Activated gamma-delta T cell treated with Interleukin-2 at 50 U/mL for 16 hours (primary cell): ENCODE data around the gene SPDYE3.
A peak's percentile ranks its signal among the peaks of the same experiment; 100 is the strongest.
"Not testable (repeated sequence)": the region's sequence is repeated elsewhere in the genome, so short reads cannot be mapped to it uniquely, and the experiment has no call there.

Experiments
- DNase-seq: peaks from one replicate; pipeline ENCODE4 v3.0.0-alpha.2; 2020

SPDYE3 gene, protein sequence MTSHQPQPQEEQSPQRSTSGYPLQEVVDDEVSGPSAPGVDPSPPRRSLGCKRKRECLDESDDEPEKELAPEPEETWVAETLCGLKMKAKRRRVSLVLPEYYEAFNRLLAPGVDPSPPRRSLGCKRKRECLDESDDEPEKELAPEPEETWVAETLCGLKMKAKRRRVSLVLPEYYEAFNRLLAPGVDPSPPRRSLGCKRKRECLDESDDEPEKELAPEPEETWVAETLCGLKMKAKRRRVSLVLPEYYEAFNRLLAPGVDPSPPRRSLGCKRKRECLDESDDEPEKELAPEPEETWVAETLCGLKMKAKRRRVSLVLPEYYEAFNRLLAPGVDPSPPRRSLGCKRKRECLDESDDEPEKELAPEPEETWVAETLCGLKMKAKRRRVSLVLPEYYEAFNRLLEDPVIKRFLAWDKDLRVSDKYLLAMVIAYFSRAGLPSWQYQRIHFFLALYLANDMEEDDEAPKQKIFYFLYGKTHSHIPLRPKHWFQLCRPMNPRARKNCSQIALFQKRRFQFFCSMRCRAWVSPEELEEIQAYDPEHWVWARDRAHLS

DNA sequence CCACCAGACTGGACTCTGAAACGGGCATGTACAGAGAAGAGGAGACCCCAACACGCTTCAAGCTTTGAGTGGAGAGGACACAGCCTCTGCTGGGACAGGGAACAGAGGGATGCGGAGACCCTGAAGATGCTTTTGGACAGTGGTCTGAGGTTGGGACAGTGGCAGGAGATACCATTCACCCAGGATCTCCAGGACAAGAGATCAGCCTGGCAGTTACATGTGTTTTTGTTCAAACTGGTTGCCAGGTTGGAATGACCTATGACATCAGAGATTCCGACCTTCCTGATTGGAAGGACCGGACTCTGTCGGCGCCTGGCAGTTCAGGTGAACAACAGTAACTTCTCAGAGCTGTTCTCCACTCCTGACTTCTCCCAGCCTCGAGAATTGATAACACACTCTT, at the start of gene SPDYE3:
SPDYE3 (plus strand) TSS at position 301 of the 400 bp plus-strand sequence. CDS start 184 bp downstream, outside the sequence.
- DNase-seq: not testable (repeated sequence)

DNA sequence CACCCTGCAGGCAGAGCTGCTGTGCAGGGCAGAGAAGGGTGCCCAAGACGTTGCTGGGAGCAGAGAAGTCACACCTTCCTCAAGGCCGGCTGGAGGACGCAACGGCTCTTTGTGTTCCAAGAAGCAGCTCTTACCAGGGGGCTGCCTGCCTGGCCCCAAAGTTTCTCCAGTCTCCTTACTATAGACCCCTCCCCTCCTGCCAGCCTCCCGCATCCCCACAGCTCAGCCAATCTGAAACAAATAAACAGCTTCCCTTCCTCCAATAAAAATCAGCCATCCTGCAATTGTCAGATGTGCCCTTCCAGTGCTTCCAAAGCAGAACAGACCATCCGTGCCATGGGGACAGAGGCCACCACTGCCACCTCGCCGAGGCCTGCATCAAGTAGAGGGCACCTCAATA, 47.5 kb upstream of the SPDYE3 start:
- not testable (repeated sequence) for DNase-seq

DNA sequence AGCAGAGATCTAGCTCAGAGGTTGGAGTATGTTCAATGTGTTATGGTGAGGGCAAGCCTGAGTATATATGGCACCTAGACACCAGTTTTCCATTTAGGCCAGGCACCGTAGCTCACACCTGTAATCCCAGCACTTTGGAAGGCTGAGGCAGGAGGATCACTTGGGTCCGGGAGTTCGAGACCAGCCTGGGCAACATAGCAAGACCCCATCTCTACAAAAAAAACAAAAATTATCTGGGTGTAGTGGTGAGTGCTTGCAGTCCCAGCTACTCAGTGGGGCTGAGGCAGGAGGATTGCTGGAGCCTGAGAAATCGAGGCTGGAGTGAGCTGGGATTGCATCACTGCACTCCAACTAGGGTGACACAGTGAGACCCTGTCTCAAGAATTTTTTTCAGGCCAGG, 44.6 kb upstream of the SPDYE3 start:
- DNase-seq: not testable (repeated sequence)

DNA sequence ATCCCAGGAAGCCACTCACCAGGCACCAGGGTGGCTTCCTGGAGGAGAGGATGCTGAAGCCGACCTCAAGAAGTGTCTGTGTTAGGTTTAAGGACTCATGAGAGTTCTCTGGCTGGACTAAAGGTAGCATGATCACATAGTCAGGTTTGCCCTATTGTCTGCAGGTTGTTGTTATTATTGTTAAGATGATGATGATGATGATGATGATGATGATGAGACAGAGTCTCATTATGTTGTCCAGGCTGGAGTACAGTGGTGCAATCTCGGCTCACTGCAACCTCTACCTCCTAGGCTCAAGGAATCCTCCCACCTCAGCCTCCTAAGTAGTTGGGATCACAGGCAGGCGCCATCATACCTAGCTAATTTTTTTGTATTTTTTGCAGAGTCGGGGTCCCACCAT, 43.3 kb upstream of the SPDYE3 start:
- DNase-seq: not testable (repeated sequence)

DNA sequence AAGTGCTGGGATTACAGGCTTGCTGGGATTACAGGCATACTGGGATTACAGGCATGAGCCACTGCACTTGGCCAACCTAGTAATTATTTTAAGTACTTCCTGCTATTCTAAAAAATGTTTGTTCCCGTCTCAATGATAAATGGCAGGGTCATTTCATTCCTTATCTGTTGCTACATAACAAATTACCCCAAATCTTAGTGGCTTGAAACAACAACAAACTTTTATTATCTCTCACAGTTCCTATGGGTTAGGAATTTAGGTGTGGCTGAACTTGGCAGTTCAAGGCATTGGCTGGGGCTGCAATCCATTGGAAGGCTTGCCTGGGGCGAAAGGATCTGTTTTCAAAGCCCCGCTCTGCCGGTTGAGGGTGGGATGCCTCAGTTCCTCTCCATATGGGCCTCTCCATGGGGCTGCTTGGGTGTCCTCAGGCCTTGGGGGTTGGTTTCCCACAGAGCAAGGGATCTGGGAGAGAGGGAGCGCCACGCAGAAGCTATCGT, 42.8 kb upstream of the SPDYE3 start:
- not testable (repeated sequence) for DNase-seq

DNA sequence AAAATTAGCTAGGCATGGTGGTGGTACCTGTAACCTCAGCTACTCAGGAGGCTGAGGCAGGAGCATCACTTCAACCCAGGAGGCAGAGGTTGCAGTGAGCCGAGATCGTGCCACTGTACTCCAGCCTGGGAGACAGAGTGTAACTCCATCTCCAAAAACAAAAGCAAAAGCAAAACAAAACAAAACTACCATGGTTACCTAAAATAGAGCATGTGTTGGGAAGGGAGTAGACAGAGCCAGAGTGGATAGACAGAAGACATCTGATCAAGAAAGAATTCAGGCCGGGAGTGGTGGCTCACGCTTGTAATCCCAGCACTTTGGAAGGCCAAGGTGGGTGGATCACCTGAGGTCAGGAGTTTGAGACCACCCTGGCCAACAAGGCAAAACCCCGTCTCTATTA, 41.7 kb upstream of the SPDYE3 start:
- DNase-seq: not testable (repeated sequence)

DNA sequence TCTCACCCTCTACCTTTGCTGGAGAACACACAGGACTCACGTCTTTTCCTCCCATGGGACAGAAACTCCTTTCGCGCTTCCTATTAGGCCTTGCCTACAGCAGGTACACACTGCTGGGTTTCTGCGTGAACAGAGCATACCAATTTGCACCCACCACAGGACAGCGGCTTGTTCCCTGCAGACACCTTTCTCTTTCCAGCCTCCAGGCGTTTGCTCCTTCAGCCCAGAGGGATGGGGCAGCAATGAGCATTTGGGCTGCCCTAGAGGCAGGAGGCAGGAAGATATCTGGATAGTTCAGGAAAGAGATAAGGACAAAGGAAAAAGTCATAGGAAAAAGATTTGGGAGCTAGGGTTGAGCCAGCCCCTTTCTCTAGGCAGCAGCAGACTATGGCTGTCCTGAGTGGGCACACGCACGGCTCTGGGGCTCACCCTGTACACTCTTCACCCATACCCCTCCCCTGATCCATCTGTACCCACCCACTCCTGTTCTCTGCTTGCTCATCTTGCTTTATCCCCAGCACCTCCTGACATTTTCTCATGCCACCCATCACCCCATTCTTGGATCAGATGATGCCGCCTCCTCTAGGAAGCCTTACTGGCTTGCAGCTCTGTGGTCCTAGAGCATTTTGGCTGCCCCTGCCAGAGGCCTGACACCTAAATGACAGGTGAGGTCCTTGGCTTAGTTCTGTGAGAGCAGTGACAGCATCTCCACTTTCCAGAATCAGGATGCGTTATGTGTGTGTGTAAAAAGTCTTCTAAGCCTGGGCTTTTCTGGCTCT, 40.7 kb upstream of the SPDYE3 start:
- no peak for DNase-seq

DNA sequence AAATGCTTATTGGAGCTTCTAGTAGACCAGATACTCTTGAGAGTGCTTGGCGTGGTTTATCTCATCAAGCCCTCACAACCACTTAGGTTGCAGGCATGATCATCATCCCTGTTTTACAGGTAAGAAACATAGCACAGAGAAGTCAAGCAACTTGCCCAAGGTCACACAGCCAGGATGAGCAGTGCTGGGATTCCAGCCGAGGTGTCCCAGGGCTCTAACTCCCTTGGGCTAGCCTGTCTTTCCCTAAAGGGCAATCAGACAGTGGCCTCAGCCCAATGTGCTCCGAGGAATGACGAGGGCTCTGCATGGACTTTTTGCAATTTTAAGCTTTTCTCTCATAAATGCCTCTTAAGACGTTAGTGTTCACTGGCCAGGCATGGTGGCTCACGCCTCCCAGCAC, 39.9 kb upstream of the SPDYE3 start:
- DNase-seq: no peak

DNA sequence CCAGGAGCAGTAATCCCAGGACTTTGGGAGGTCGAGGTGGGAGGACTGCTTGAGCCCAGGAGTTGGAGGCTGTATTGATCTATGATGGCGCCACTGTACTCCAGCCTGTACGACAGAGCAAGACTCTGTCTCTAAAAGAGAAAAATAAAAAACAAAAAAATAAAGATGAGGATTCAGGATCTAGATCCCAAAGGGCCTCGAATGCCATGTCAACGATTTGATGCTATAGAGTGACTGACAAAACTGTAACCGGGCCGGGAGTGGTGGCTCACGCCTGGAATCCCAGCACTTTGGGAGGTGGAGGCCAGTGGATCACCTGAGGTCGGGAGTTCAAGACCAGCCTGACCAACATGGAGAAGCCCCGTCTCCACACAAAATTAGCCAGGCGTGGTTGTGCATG, 38.6 kb upstream of the SPDYE3 start:
- not testable (repeated sequence) for DNase-seq

DNA sequence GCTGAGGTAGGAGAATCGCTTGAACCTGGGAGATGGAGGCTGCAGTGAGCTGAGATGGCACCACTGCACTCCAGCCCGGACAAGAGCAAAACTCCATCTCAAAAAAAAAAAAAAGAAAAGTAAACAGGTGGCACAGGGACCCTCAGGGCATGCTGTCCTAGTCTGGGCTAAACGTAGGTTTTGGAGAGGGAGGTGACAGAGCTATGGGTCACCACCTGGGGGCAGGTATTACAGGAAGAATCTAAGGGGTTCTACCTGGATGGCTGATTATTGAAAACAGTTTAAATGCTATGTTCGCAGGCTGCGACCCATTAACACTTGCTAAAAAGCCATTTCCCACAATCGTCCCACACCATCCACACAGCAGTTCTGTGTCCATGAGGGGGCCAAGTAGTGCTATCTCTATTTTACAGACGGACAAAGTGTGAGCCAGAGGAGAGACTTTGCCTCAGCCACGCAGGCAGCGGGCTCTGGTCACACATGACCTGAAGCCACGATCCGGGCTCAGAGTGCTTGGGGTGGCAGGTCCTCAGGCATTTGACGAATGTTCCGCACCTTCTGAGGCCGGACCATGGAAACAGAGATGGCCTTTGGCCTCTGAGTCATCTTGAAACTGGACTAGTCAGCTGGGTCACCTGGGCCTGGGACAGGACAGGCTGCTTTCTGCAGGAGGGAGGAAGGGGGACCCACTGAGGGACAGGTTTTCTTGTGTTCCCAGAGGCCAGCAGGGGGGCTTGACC, 38.0 kb upstream of the SPDYE3 start:
- DNase-seq: not testable (repeated sequence)

DNA sequence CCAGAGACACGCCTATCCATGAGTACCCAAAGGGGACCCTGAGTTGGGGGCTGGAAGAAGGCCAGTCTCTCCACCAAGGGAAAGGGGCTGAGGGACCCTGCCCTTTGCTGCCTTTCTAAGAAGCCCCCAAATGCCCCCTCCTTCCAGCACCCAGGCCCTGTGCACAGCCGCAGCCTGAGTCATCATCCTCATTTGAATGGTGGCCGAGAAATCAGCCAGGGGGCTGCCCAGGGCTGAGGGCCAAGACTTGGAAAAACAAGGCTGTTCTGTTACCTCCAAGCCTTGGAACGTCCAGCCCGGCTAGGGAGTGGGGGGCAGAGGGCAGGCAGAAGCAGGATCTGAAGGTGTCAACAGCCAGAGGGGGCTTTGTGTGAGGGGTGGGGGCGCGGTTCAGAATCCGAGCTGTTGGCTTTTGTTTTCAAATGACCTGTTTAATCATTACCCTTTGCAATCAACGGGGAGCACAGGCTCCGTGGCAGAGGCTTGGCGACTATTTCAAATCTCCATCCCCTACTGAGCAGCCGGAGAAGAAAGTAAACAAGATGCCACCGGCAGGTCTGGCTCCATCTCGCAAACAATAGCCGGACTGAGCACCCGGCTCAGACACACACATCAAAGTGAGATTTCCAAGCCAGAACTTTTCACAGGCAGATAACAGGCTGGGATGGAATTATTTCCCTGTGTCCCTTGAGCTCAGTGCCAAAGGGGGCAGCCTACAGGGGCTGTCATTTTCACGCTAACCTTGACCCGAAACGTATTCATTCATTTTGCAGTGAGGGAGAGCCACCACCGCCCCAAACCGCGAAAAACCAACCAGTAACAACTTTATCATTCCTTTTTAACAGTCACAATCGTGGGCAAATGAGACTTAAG, 37.2 kb upstream of the SPDYE3 start:
- not testable (repeated sequence) for DNase-seq

DNA sequence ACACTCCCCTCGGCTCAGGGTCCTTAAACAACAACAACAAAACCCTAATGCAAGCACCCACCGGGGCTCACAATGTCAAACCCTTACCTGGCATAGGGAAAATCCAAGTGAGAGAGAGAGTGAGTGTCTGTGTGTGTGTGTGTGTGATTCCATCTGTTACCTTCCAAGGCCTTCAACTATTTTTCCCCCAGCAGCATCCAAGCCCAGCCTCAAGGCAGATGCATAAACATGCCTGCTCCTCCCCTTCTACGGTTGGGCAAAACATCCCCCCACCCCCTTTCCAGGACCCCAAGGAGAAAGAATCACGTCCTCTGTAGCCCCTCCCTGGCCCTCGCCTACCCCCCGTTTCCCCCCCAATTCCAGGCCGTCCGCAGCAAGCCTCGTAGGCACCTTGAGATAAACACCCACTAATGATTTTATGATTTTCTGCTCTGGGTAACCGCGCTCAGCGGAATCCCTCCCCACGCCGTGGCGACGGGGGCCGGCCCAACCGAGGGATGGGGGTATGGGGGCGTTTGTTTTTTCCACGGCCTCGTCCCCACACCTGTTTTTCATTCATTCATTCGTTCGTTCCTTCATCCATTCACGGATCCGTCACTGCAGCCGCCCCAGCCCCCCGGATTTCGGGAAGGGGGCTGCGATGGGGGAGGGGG, 36.4 kb upstream of the SPDYE3 start:
- not testable (repeated sequence) for DNase-seq

DNA sequence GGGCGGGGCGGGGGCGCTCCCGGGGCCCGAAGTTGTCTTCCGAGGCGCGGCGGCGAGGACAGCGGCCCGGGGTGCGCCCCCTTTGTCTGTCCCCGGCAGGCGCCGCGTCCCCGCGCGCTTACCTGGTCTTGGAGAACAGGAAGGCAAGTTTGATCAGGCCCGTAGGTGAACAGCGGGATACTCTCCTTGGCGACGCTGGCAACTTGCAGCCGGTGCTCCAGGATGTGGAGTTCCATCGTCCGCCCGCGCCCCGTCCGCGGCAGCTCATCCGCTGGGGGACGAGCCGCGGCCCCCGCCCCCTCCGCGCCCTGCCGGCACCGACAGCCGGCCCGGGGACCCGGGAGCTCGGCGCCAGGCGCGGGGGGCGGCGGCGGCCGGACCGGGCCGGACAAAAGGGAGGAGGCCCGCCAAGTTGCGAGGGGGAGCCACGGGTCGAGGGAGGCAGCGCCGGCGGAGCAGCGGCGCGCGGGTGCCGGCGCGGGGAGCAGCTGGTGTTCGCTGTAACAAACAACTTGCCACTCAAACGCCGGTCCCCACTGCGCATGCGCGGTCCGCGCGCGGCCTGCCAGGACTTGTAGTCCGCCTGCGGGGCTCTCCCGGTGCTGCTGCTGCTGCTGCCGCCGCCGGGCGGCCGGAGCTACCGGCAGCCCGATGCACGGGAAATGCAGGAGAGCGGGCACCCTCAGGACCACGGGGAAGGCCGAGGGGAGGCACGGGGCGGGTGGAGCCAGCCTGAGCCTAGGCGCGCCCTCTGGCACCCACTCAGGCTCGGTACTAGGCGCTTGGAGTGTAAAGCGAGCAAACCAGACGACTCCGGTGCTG, 35.6 kb upstream of the SPDYE3 start:
- peak; percentile 98 for DNase-seq

DNA sequence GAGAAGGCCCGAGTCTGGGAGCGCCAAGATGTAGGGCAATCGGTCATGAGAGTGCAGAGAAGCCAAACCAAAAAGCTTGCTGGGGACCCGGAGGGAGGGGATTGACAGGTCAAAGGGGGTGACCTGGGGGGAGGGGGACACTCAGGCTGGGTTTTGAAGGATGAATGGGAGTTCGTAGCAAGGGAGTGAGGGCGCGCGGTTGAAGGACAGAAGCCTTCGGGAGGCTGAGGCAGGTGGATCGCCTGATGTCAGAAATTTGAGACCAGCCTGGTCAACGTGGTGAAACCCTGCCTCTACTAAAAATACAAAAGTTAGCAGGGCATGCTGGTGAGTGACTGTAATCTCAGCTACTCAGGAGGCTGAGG, 35.0 kb upstream of the SPDYE3 start:
- not testable (repeated sequence) for DNase-seq

DNA sequence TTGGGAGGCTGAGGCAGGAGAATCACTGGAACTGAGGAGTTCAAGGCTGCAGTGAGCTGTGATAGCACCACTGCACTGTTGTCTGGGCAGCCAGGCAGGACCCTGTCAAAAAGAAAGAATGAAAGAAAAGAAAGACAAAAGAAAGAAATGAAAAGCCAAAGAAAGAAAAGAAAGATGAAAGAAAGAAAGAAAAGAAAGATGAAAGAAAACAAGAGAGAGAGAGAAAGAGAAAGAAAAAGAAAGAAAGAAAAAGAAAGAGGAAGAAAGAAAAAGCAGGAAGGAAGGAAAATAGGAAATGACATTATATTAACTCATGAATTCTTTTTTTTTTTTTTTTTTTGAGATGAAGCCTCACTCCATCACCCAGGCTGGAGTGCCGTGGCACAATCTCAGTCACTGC, 32.4 kb upstream of the SPDYE3 start:
- DNase-seq: no peak

DNA sequence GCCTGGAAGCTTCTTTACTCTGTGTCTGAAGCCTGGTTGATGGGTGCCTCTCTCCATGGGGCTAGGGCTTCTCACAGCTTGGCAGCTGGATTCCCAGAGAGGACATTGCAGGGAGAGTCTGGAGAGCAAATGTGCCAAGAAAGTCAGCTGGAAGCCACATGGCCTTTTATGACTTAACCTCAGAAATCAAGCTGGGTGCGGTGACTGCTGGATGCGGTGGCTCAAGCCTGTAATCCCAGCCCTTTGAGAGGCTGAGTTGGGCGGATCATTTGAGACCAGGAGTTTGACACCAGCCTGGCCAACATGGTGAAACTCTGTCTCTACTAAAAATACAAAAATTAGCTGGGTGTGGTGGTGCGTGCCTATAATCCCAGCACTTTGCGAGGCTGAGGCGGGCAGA, 31.4 kb upstream of the SPDYE3 start:
- not testable (repeated sequence) for DNase-seq

DNA sequence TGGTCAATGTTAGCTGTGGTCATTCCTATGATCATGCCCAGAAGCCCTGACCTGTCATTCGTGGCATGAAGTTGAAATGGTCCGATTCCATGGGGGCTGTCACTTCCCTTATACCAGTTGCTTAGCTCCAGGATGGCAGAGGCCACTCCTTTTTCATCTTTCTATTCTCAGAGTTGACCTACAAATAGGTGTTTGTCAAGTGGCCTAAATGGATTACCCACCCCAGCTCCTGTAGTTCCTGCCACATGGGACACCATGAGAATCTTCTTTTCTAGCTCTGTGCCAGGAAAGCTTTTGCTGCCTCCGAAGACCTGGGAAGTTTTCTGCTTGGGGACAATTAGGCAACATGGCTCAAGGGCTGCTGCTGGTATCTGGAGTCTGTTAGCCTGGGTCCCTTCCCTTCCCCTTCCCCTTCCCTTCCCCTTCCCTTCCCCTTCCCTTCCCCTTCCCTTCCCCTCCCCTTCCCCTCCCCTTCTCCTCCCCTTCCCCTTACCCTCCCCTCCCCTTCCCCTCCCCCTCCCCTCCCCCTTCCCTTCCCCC, 25.4 kb upstream of the SPDYE3 start:
- DNase-seq: not testable (repeated sequence)

DNA sequence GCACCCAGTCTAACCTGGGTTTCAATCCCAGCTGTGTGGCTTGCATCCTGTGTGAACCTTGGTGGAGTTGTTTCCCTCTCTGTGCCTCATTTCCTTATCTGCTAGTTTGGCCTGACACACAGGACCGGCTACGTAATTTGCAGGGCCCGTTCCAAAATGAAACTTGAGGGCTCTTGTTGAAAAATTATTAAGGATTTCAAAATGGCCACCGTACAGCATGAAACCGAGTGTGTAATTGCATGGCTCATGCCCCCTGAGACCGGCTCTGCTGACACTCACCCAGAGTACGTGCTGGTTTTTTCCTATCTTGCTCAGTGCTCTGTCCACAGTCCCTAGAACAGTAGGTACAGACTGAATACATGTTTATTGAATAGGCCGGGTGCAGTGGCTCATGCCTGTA, 24.4 kb upstream of the SPDYE3 start:
- not testable (repeated sequence) for DNase-seq

DNA sequence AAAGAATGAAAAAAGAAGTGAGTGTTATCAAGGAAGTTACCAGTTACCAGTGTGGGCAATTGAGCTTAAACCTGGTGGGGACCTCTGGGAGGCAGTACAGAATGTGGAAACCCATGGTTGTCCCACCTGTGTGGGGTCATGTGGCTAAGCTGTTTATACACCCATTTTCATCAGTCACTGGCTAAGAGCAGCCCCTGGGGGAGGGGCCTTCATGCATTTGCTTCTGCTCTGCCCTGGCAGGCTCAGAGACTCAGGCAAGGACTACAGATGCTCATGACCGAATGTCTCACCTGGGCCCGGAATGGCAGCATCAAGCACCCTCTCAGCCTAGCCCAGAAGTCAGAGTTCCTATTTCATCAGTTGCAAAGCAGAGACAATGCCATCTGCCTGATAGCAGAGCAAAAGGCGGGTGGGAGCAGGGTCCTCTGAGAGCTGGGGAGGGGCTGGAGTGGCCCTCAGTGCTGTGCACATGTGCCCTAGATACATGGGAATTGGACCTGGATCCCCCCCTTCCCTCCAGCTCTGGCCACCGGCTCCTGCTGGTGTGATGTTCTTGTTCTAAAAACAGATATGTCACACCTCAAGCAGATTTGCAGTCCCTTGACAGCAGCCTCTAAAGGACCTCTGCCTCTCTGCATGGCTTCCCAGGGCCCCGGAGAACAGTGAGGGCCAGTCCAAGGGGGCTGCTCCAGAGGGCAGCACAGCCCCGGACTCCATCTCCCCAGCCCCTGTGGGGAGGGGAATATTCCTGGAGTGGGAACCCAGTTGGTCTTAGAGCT, 20.1 kb upstream of the SPDYE3 start:
- DNase-seq: not testable (repeated sequence)
